Measurements from ENCODE around the gene CDH9. TPM values are rescaled to one million over a fixed set of nuclear protein-coding genes. Genes with fewer than 3 reads are reported as not detected.

Gene CDH9
- total and polyA plus RNA-seq, 2 donors (not counting 1 experiment from before 2014, with no cell fraction given): not detected

- Histone ChIP-seq H2AFZ (ENCODE audit: insufficient read depth, low read depth, low read length, poor library complexity, severe bottlenecking) (no peak overlapping the region), H3K4me2 (replicated peaks; ENCODE audit: low read depth, low read length, poor library complexity, severe bottlenecking) (no peak overlapping the region), H4K20me1 (ENCODE audit: control insufficient read depth, insufficient read depth, low read length, poor library complexity, severe bottlenecking) (no peaks in the 10 kb centered on the region), H3K27me3 (replicated peaks in 1 of 4; ENCODE audit: control extremely low read depth in 1 of 4, control insufficient read depth in 3 of 4, insufficient read depth in 4 of 4, low read length in 3 of 4) (no peaks in the 10 kb centered on the region), H3K4me3 (ENCODE audit: control extremely low read depth in 1 of 5, extremely low read depth in 1 of 5, insufficient read depth in 1 of 5, low read depth in 2 of 5, low read length in 4 of 5) (no peak overlapping the region), H3K9me3 (ENCODE audit: control extremely low read depth in 1 of 3, control insufficient read depth in 2 of 3, insufficient read depth in 1 of 3, low read length in 2 of 3) (peaks cover 0 to 3% (median 0%) of the 10 kb centered on the region in 3 donors), H3K9ac (ENCODE audit: low read length) (no peak overlapping the region), H3K36me3 (replicated peaks in 1 of 2; ENCODE audit: control extremely low read depth in 1 of 2, control insufficient read depth in 1 of 2, extremely low read depth in 1 of 2, insufficient read depth in 2 of 2, low read length in 1 of 2) (no peaks in the 10 kb centered on the region), H3K4me1 (ENCODE audit: control insufficient read depth in 2 of 2, insufficient read depth in 2 of 2, low read length in 2 of 2) (no peaks in the 10 kb centered on the region), H3K79me2 (ENCODE audit: control insufficient read depth, insufficient read depth, low read length) (no peaks in the 10 kb centered on the region), H3K27ac (ENCODE audit: low read length in 2 of 2) (no peak overlapping the region)
- WGBS (ENCODE audit: insufficient coverage): no CpG with 5 or more reads among the region's 2 CpGs
- ChIA-PET POLR2A (no interaction called here), CTCF (no interaction called here)
- Mint-ChIP-seq H3K4me3 (no peak overlapping the region), H3K9me3 (ENCODE audit: insufficient read depth) (peaks cover 3% of the 10 kb centered on the region), H3K27ac (no peak overlapping the region), H3K27me3 (no peaks in the 10 kb centered on the region), H3K4me1 (no peaks in the 10 kb centered on the region)
- no peak for DNase-seq
- no peak for ATAC-seq (ENCODE audit: low read depth)
- intact Hi-C loops (cut with micrococcal nuclease): no loop called here
- TF ChIP-seq, protein P1, sequence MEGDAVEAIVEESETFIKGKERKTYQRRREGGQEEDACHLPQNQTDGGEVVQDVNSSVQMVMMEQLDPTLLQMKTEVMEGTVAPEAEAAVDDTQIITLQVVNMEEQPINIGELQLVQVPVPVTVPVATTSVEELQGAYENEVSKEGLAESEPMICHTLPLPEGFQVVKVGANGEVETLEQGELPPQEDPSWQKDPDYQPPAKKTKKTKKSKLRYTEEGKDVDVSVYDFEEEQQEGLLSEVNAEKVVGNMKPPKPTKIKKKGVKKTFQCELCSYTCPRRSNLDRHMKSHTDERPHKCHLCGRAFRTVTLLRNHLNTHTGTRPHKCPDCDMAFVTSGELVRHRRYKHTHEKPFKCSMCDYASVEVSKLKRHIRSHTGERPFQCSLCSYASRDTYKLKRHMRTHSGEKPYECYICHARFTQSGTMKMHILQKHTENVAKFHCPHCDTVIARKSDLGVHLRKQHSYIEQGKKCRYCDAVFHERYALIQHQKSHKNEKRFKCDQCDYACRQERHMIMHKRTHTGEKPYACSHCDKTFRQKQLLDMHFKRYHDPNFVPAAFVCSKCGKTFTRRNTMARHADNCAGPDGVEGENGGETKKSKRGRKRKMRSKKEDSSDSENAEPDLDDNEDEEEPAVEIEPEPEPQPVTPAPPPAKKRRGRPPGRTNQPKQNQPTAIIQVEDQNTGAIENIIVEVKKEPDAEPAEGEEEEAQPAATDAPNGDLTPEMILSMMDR (IDR thresholded peaks at IDR 0.05): no peak
- no peak for TF ChIP-seq EZH2 (IDR thresholded peaks at IDR 0.05; ENCODE audit: borderline replicate concordance, insufficient read depth, low read depth, low read length, poor library complexity, severe bottlenecking)
Measured at GRCh38 chr5:26932238-26932637, 106.1 kb downstream of the CDH9 start.

DNA sequence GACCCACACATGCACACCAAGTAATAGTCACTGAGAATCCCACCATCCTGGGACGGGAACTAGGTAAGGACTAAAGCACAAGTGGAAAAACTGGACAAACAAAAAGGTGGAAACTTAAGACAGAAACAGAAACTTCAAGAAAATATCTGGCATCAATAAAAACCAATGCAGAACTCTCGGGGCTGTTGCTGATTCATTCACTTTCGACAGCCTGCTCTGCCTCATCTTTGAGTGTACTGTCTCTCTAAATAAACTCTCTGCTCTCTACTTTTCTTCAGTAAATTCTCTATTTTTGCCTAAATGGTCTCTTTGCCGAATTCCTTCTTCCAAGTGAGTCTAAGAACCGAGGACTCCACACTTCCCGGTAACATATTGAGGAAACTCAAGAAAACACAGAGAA lies 116.9 kb downstream of the CDH9 start:
- Histone ChIP-seq H3K79me2 (ENCODE audit: control insufficient read depth, insufficient read depth, low read length) (no peaks in the 10 kb centered on the region), H2AFZ (ENCODE audit: insufficient read depth, low read depth, low read length, poor library complexity, severe bottlenecking) (no peak overlapping the region), H3K27me3 (replicated peaks in 1 of 4; ENCODE audit: control extremely low read depth in 1 of 4, control insufficient read depth in 3 of 4, insufficient read depth in 4 of 4, low read length in 3 of 4) (no peaks in the 10 kb centered on the region), H3K9ac (ENCODE audit: low read length) (no peak overlapping the region), H3K4me3 (ENCODE audit: control extremely low read depth in 1 of 5, extremely low read depth in 1 of 5, insufficient read depth in 1 of 5, low read depth in 2 of 5, low read length in 4 of 5) (no peak overlapping the region), H3K27ac (ENCODE audit: low read length in 2 of 2) (no peak overlapping the region), H3K36me3 (replicated peaks in 1 of 2; ENCODE audit: control extremely low read depth in 1 of 2, control insufficient read depth in 1 of 2, extremely low read depth in 1 of 2, insufficient read depth in 2 of 2, low read length in 1 of 2) (no peaks in the 10 kb centered on the region), H3K4me1 (ENCODE audit: control insufficient read depth in 2 of 2, insufficient read depth in 2 of 2, low read length in 2 of 2) (no peaks in the 10 kb centered on the region), H3K9me3 (ENCODE audit: control extremely low read depth in 1 of 3, control insufficient read depth in 2 of 3, insufficient read depth in 1 of 3, low read length in 2 of 3) (peaks cover 0 to 3% (median 0%) of the 10 kb centered on the region in 3 donors), H3K4me2 (replicated peaks; ENCODE audit: low read depth, low read length, poor library complexity, severe bottlenecking) (no peak overlapping the region), H4K20me1 (ENCODE audit: control insufficient read depth, insufficient read depth, low read length, poor library complexity, severe bottlenecking) (no peaks in the 10 kb centered on the region)
- POLR2A ChIA-PET: no interaction called here
- H3K9me3 Mint-ChIP-seq (ENCODE audit: insufficient read depth): peaks cover 2% of the 10 kb centered on the region
- CTCF ChIA-PET: no interaction called here
- ATAC-seq (ENCODE audit: low read depth): no peak
- 81% methylated on average over 3 of the region's 6 CpGs for WGBS (ENCODE audit: insufficient coverage)
- no peak for TF ChIP-seq EZH2 (IDR thresholded peaks at IDR 0.05; ENCODE audit: borderline replicate concordance, insufficient read depth, low read depth, low read length, poor library complexity, severe bottlenecking)
- TF ChIP-seq, protein P1 (IDR thresholded peaks at IDR 0.05): no peak
- no peaks in the 10 kb centered on the region for H3K4me1 Mint-ChIP-seq
- no peak for DNase-seq
- no peak overlapping the region for H3K4me3 Mint-ChIP-seq
- intact Hi-C loops (cut with micrococcal nuclease): no loop called here
- H3K27me3 Mint-ChIP-seq: no peaks in the 10 kb centered on the region
- no peak overlapping the region for H3K27ac Mint-ChIP-seq
